Measurements from ENCODE around the gene TSEN2. TPM values are rescaled to one million over a fixed set of nuclear protein-coding genes. Genes with fewer than 3 reads are reported as not detected.

Gene TSEN2
- total RNA-seq, 1 donor from 2014 or later = 18.6 TPM

GRCh38 chr3:12556690-12557472, 72.6 kb downstream of the TSEN2 start, which contains the start of gene MKRN2:
MKRN2 (plus strand) TSS chr3:12557087; CDS start chr3:12557151, 64 bp downstream.
- peaks cover 5% of the 10 kb centered on the region for H3K9me3 Mint-ChIP-seq (ENCODE audit: unreplicated experiment)
- no peaks in the 10 kb centered on the region for H3K36me3 Mint-ChIP-seq (ENCODE audit: unreplicated experiment)
- H3K4me3 Mint-ChIP-seq (ENCODE audit: unreplicated experiment) = peak within 1 kb of the TSS; percentile 95
- TF ChIP-seq CTCF (IDR thresholded peaks at IDR 0.05; ENCODE audit: partially characterized antibody, unreplicated experiment) = no peak
- DNase-seq = peak; percentile 91
- peak within 1 kb of the TSS; percentile 91 for H3K27ac Mint-ChIP-seq (ENCODE audit: unreplicated experiment)
- H3K4me1 Mint-ChIP-seq (ENCODE audit: low read depth, unreplicated experiment) = peaks cover 43% of the 10 kb centered on the region
- peaks cover 4% of the 10 kb centered on the region for H3K27me3 Mint-ChIP-seq (ENCODE audit: unreplicated experiment)

GRCh38 chr3:12557473-12558100, 73.3 kb downstream of the TSEN2 start:
- peaks cover 49% of the 10 kb centered on the region for H3K4me1 Mint-ChIP-seq (ENCODE audit: low read depth, unreplicated experiment)
- TF ChIP-seq CTCF (IDR thresholded peaks at IDR 0.05; ENCODE audit: partially characterized antibody, unreplicated experiment) = no peak
- H3K36me3 Mint-ChIP-seq (ENCODE audit: unreplicated experiment) = no peaks in the 10 kb centered on the region
- H3K4me3 Mint-ChIP-seq (ENCODE audit: unreplicated experiment) = peak overlapping the region; percentile 95
- peaks cover 4% of the 10 kb centered on the region for H3K27me3 Mint-ChIP-seq (ENCODE audit: unreplicated experiment)
- DNase-seq = no peak
- H3K27ac Mint-ChIP-seq (ENCODE audit: unreplicated experiment) = peak overlapping the region; percentile 88
- H3K9me3 Mint-ChIP-seq (ENCODE audit: unreplicated experiment) = peaks cover 5% of the 10 kb centered on the region

- H3K27ac Mint-ChIP-seq (ENCODE audit: unreplicated experiment) = no peak overlapping the region
- TF ChIP-seq CTCF (IDR thresholded peaks at IDR 0.05; ENCODE audit: partially characterized antibody, unreplicated experiment) = no peak
- DNase-seq = no peak
- no peaks in the 10 kb centered on the region for H3K36me3 Mint-ChIP-seq (ENCODE audit: unreplicated experiment)
- H3K9me3 Mint-ChIP-seq (ENCODE audit: unreplicated experiment) = peaks cover 5% of the 10 kb centered on the region
- peak overlapping the region; percentile 95 for H3K4me3 Mint-ChIP-seq (ENCODE audit: unreplicated experiment)
- H3K27me3 Mint-ChIP-seq (ENCODE audit: unreplicated experiment) = peaks cover 4% of the 10 kb centered on the region
- peaks cover 52% of the 10 kb centered on the region for H3K4me1 Mint-ChIP-seq (ENCODE audit: low read depth, unreplicated experiment)
These were observed 74.4 kb downstream of the TSEN2 start for GRCh38 chr3:12558706-12559105.

- Mint-ChIP-seq H3K4me3 (ENCODE audit: unreplicated experiment) (peak overlapping the region; percentile 95), H3K27ac (ENCODE audit: unreplicated experiment) (peak overlapping the region; percentile 88), H3K4me1 (ENCODE audit: low read depth, unreplicated experiment) (peaks cover 49% of the 10 kb centered on the region), H3K36me3 (ENCODE audit: unreplicated experiment) (no peaks in the 10 kb centered on the region), H3K9me3 (ENCODE audit: unreplicated experiment) (peaks cover 5% of the 10 kb centered on the region), H3K27me3 (ENCODE audit: unreplicated experiment) (peaks cover 4% of the 10 kb centered on the region)
- no peak for TF ChIP-seq CTCF (IDR thresholded peaks at IDR 0.05; ENCODE audit: partially characterized antibody, unreplicated experiment)
- DNase-seq = no peak
These were observed 75.2 kb downstream of the TSEN2 start for GRCh38 chr3:12559520-12559919.
